C1 segment of cervical spinal cord (tissue), 14 donors: ENCODE data around the gene WDR64.

Source experiments
- DNase-seq, 14 donors: peaks; one replicate each; lab custom pipeline; 2025; lab: John Stamatoyannopoulos, UW

Gene WDR64

GRCh38 chr1:241736387-241736786, 84.3 kb downstream of the WDR64 start:
- DNase-seq, result no peak

GRCh38 chr1:241738284-241739078, 86.4 kb downstream of the WDR64 start:
- no peak for DNase-seq

GRCh38 chr1:241742084-241742483, 90.0 kb downstream of the WDR64 start:
- no peak for DNase-seq

GRCh38 chr1:241744591-241744990, 92.5 kb downstream of the WDR64 start:
- no peak for DNase-seq

GRCh38 chr1:241747992-241748391, 95.9 kb downstream of the WDR64 start:
- DNase-seq, result no peak

GRCh38 chr1:241749041-241749944, 97.2 kb downstream of the WDR64 start:
- peak in 1 of 14 donors; percentile 1 for DNase-seq

- DNase-seq, result no peak
Observed at GRCh38 chr1:241749945-241750695, 98.0 kb downstream of the WDR64 start.

GRCh38 chr1:241751524-241751923, 99.4 kb downstream of the WDR64 start:
- DNase-seq, result no peak

GRCh38 chr1:241762713-241763339, 110.7 kb downstream of the WDR64 start:
- no peak for DNase-seq

- no peak for DNase-seq
Observed at GRCh38 chr1:241765390-241765789, 113.3 kb downstream of the WDR64 start.

GRCh38 chr1:241767737-241768136, 115.7 kb downstream of the WDR64 start:
- DNase-seq, result no peak

GRCh38 chr1:241770115-241770514, 118.0 kb downstream of the WDR64 start:
- no peak for DNase-seq

- DNase-seq, result no peak
Observed at GRCh38 chr1:241771117-241771516, 119.0 kb downstream of the WDR64 start.

- DNase-seq, result no peak
Observed at GRCh38 chr1:241772932-241773500, 120.9 kb downstream of the WDR64 start.

GRCh38 chr1:241773991-241774390, 121.9 kb downstream of the WDR64 start:
- DNase-seq, result no peak

- no peak for DNase-seq
Observed at GRCh38 chr1:241775021-241775420, 122.9 kb downstream of the WDR64 start.

- DNase-seq, result no peak
Observed at GRCh38 chr1:241776911-241777310, 124.8 kb downstream of the WDR64 start.

- DNase-seq, result no peak
Observed at GRCh38 chr1:241778117-241778516, 126.0 kb downstream of the WDR64 start.

GRCh38 chr1:241779897-241780296, 127.8 kb downstream of the WDR64 start:
- no peak for DNase-seq

- DNase-seq, result no peak
Observed at GRCh38 chr1:241782396-241782795, 130.3 kb downstream of the WDR64 start.

- DNase-seq, result no peak
Observed at GRCh38 chr1:241787691-241788090, 135.6 kb downstream of the WDR64 start.
